Measurements from ENCODE around the gene HOXA13.

The HOXA13 gene

GRCh38 chr7:27191833-27192545, 7.9 kb downstream of the HOXA13 start:
- DNase-seq = no peak

GRCh38 chr7:27191161-27191731, 8.6 kb downstream of the HOXA13 start:
- DNase-seq = no peak

- no peak for DNase-seq
Observed at GRCh38 chr7:27189997-27190748, 9.7 kb downstream of the HOXA13 start.

- no peak for DNase-seq
Observed at GRCh38 chr7:27189295-27189996, 10.4 kb downstream of the HOXA13 start.

- no peak for DNase-seq
Observed at GRCh38 chr7:27188386-27189294, 11.3 kb downstream of the HOXA13 start.

GRCh38 chr7:27187475-27188385, 12.2 kb downstream of the HOXA13 start:
- DNase-seq = no peak

GRCh38 chr7:27186668-27187474, 13.0 kb downstream of the HOXA13 start:
- DNase-seq = no peak

GRCh38 chr7:27185854-27186667, 13.8 kb downstream of the HOXA13 start:
- DNase-seq = no peak

GRCh38 chr7:27185013-27185853, 14.7 kb downstream of the HOXA13 start, which contains the start of gene HOXA11:
HOXA11 (minus strand) TSS chr7:27185232; CDS start chr7:27185144, 88 bp downstream.
- DNase-seq = no peak

GRCh38 chr7:27184337-27185012, 15.4 kb downstream of the HOXA13 start:
- no peak for DNase-seq

- DNase-seq = no peak
Observed at GRCh38 chr7:27183682-27184336, 16.1 kb downstream of the HOXA13 start.

- peak; percentile 3 for DNase-seq
Observed at GRCh38 chr7:27182861-27183681, 16.8 kb downstream of the HOXA13 start.

- DNase-seq = no peak
Observed at GRCh38 chr7:27182285-27182841, 17.5 kb downstream of the HOXA13 start.

- no peak for DNase-seq
Observed at GRCh38 chr7:27181795-27182275, 18.1 kb downstream of the HOXA13 start.

Measured in activated CD4-positive, alpha-beta T cell treated with anti-CD3 and anti-CD28 coated beads for 48 hours (primary cell).